CD4-positive, CD25-positive, alpha-beta regulatory T cell (primary cell): Measurements from ENCODE around the gene SORCS2. TPM values are rescaled to one million over a fixed set of nuclear protein-coding genes. Genes with fewer than 3 reads are reported as not detected.

Experiments
- ATAC-seq, 2 donors: fragments of 150-1000 bp; cut with Tn5 transposase; one replicate each; pipeline ENCODE4 v1.10.0; 2021; ENCODE audit warnings: low read depth in 2 of 2, moderate number of reproducible peaks in 2 of 2, moderate library complexity in 1 of 2
- DNase-seq, 3 donors: peaks; one replicate each; pipeline versions ENCODE4 v3.0.0 to v3.0.0-alpha.2; 2012 to 2022; ENCODE audit warnings: mixed read lengths in 1 of 3
- H3K27ac ChIP-seq: one replicate; pipeline ENCODE4 v1.7.0; 2013; ENCODE audit warnings: mild to moderate bottlenecking, low read length; ENCODE audit not compliant: insufficient read depth, poor library complexity, severe bottlenecking
- H3K27me3 ChIP-seq: one replicate; pipeline ENCODE4 v1.7.0; 2013; ENCODE audit warnings: low read length; ENCODE audit not compliant: control insufficient read depth, insufficient read depth
- H3K36me3 ChIP-seq: one replicate; pipeline ENCODE4 v1.7.0; 2013; ENCODE audit warnings: mild to moderate bottlenecking, low read length, moderate library complexity; ENCODE audit not compliant: control insufficient read depth, insufficient read depth
- H3K4me1 ChIP-seq: 2 replicates; pipeline ENCODE4 v1.7.0; 2013; ENCODE audit warnings: mild to moderate bottlenecking, low read length; ENCODE audit not compliant: insufficient read depth, control insufficient read depth, poor library complexity, severe bottlenecking
- H3K4me3 ChIP-seq: one replicate; pipeline ENCODE4 v1.7.0; 2013; ENCODE audit warnings: low read depth, mild to moderate bottlenecking, low read length, moderate library complexity
- H3K9me3 ChIP-seq, 2 experiments: 1 replicate in 1 of 2; 2 replicates in 1 of 2; pipeline ENCODE4 v1.7.0; 2013; ENCODE audit warnings: low read length in 2 of 2, mild to moderate bottlenecking in 1 of 2, moderate library complexity in 1 of 2; ENCODE audit not compliant: control insufficient read depth in 2 of 2
- H3K27ac Mint-ChIP-seq, 3 donors: one replicate each; pipeline ENCODE4 v1.8.0; 2020 to 2022; ENCODE audit warnings: mild to moderate bottlenecking in 3 of 3, mixed read lengths in 3 of 3, moderate library complexity in 2 of 3
- H3K27me3 Mint-ChIP-seq: one replicate; pipeline ENCODE4 v1.8.0; 2022; ENCODE audit warnings: mild to moderate bottlenecking, mixed read lengths
- H3K36me3 Mint-ChIP-seq: one replicate; pipeline ENCODE4 v1.8.0; 2020; ENCODE audit warnings: mixed read lengths
- H3K4me1 Mint-ChIP-seq, 4 donors: one replicate each; pipeline ENCODE4 v1.8.0; 2020 to 2022; ENCODE audit warnings: mixed read lengths in 4 of 4, mild to moderate bottlenecking in 1 of 4
- H3K4me3 Mint-ChIP-seq, 4 donors: one replicate each; pipeline ENCODE4 v1.8.0; 2020 to 2022; ENCODE audit warnings: mild to moderate bottlenecking in 4 of 4, mixed read lengths in 4 of 4, moderate library complexity in 3 of 4
- H3K9me3 Mint-ChIP-seq, 7 donors: one replicate each; pipeline ENCODE4 v1.8.0; 2020 to 2022; ENCODE audit warnings: mixed read lengths in 7 of 7, mild to moderate bottlenecking in 3 of 7, moderate library complexity in 2 of 7
- polyA plus RNA-seq, 4 donors: library from polyadenylated mRNA; unstranded; fragments of 300-500 nt; fragmentation: Illumina TruSeq; gene quantifications; one replicate each; pipeline ENCODE4 v1.2.3, GENCODE V29; 2021
- total RNA-seq: library from RNA; stranded (reverse); gene quantifications from one replicate; pipeline ENCODE4 v1.2.3, GENCODE V29; 2022

The SORCS2 gene
- total and polyA plus RNA-seq, 5 donors from 2014 or later = not detected

DNA sequence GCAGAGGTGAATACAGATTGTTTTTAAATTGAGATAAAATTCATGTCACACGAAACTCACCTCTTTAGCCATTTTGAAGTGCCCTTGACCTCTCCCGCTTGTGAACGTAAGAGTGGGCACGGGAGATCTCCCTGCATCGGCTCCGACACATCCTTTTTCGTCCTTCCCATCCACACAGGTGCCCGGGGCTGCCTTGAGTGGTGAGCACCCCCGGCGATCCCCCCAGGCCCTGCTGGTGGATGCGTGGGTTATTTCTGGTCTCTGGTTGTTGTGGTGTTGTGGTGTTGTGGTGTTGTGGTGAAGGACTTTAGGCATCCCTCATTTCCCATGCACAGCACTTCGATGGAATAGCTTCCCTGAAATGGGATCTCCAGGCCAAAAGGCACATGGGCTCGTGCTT is 196.3 kb downstream of the SORCS2 start:
- Mint-ChIP-seq H3K36me3 (no peaks in the 10 kb centered on the region), H3K27ac (no peak overlapping the region), H3K4me3 (no peak overlapping the region), H3K4me1 (no peaks in the 10 kb centered on the region), H3K27me3 (no peaks in the 10 kb centered on the region), H3K9me3 (peaks cover 0 to 4% (median 0%) of the 10 kb centered on the region in 7 donors)
- Histone ChIP-seq H3K9me3 (no peaks in the 10 kb centered on the region), H3K4me1 (no peaks in the 10 kb centered on the region), H3K36me3 (no peaks in the 10 kb centered on the region), H3K27ac (no peak overlapping the region), H3K27me3 (no peaks in the 10 kb centered on the region), H3K4me3 (no peak overlapping the region)
- DNase-seq = no peak
- ATAC-seq = no peak

DNA sequence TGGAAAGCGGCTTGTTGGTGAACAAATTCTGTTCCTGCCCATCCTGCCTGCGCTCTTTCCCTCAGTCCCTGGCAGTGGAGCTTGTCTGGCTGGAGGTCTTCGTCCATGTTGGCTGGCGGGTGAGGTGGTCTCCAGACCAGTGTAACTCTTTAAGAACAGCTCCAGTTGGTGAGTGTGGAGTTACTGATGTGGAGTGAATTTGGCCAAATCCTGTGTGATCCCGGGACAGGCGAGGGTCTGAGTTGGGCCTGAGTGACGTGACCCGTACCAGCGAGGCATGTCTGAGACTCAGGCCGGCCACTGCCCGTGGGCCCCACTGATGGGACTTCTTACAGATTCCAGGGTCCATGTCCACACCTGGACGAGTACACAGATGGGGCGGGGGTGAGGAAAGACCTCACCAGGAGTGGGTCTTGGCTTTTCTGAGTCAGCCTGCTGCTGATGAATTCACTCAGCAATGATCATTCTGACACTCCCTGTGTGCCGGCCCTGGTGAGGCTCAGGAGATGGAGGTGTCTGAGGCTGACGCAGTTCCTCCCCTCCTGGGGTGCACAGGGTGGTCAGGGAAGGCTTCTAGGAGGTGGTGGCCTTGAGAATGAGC is 196.9 kb downstream of the SORCS2 start:
- no peak for ATAC-seq
- Histone ChIP-seq H3K36me3 (no peaks in the 10 kb centered on the region), H3K27me3 (no peaks in the 10 kb centered on the region), H3K4me3 (no peak overlapping the region), H3K4me1 (no peaks in the 10 kb centered on the region), H3K27ac (no peak overlapping the region), H3K9me3 (no peaks in the 10 kb centered on the region)
- DNase-seq = no peak
- Mint-ChIP-seq H3K27me3 (no peaks in the 10 kb centered on the region), H3K27ac (no peak overlapping the region), H3K36me3 (no peaks in the 10 kb centered on the region), H3K4me1 (no peaks in the 10 kb centered on the region), H3K4me3 (no peak overlapping the region), H3K9me3 (peaks cover 0 to 4% (median 0%) of the 10 kb centered on the region in 7 donors)

DNA sequence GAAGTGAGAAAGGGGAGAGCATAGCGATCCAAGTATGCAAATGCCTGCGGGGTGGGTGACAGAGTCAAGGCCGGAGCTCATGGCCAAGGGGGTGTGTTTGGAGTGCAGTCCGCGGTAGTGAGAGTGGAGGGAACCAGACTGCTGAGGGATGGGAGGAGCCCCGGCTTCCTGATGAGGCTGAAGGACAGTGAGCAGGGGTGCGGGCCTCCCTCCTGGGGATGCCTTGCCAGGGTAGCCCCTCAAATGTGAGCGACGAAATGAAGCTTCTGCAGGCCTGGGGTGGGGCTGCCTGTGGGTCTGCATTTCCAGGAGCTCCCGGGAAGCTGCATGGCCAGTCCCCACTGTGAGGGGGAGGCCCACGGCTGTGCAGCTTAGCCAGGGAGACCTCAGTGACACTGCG is 197.4 kb downstream of the SORCS2 start:
- no peaks in the 10 kb centered on the region for H3K4me1 ChIP-seq
- no peak overlapping the region for H3K4me3 ChIP-seq
- Mint-ChIP-seq H3K4me1 (no peaks in the 10 kb centered on the region), H3K4me3 (no peak overlapping the region), H3K27ac (no peak overlapping the region), H3K27me3 (no peaks in the 10 kb centered on the region), H3K36me3 (no peaks in the 10 kb centered on the region), H3K9me3 (peaks cover 0 to 4% (median 0%) of the 10 kb centered on the region in 7 donors)
- DNase-seq = no peak
- H3K27ac ChIP-seq = no peak overlapping the region
- H3K9me3 ChIP-seq = no peaks in the 10 kb centered on the region
- ATAC-seq = no peak
- no peaks in the 10 kb centered on the region for H3K36me3 ChIP-seq
- H3K27me3 ChIP-seq = no peaks in the 10 kb centered on the region

DNA sequence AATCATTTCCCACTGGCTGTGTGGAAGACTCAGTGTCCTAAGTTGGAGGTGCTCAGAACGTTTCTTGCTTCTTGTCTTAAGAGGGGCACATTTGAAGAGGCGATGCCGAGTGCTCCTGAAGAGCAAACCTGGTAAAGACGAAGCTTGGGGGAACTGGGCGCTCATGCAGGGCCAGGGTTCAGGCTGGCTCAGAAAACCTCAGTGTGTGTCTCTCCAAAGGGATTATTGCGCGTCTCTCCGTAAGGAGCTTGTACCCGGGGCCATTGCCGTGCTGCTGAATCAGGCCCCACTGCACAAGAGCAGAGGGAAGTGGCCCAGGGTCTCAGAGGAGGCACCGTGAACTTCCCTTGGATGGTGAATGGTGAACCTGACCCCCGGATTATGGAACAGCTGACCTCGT is 198.0 kb downstream of the SORCS2 start:
- DNase-seq = no peak
- H3K36me3 Mint-ChIP-seq = no peaks in the 10 kb centered on the region
- no peaks in the 10 kb centered on the region for H3K27me3 ChIP-seq
- peak overlapping the region in 1 of 3 donors; percentile 31 for H3K27ac Mint-ChIP-seq
- no peak for ATAC-seq
- no peaks in the 10 kb centered on the region for H3K4me1 Mint-ChIP-seq
- H3K9me3 Mint-ChIP-seq = peaks cover 0 to 4% (median 0%) of the 10 kb centered on the region in 7 donors
- H3K4me1 ChIP-seq = no peaks in the 10 kb centered on the region
- no peak overlapping the region for H3K4me3 Mint-ChIP-seq
- no peaks in the 10 kb centered on the region for H3K36me3 ChIP-seq
- no peaks in the 10 kb centered on the region for H3K27me3 Mint-ChIP-seq
- H3K27ac ChIP-seq = no peak overlapping the region
- H3K9me3 ChIP-seq = no peaks in the 10 kb centered on the region
- no peak overlapping the region for H3K4me3 ChIP-seq

DNA sequence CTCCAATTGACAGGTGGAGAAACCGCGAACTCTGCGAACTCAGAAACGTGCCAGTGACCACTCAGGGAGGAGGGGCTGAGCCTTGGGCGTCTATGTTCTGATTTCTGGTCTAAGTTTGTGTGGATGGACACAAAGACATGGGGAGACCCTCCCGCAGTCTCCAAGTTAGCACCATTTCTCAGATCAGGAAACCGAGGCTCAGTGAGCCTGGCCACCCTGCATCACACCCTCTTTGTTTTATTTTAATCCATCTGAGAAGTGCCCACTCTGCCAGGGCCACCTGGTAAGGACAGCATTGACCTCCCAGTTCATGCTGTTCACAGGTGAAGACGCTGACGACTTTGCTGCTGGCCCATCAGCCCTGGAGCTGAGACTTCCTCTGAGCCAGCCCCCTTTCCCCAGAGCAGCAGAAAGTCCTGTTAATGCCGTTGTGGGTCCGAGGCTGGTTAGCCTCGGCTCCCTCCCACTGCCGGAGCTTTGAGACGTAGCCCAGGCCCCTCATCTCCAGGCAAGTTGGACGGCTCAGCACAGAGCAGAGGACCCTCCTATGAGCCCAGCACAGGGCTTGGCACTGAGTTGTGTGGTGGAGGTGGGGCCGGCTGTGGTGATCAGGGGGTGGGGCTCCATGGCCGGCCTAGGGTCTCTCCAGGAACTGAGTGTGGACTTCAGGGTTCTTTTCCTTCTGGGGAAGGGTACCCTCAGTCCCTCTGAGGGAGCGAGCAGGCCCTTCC is 198.7 kb downstream of the SORCS2 start:
- H3K4me3 Mint-ChIP-seq = no peak overlapping the region
- Histone ChIP-seq H3K36me3 (no peaks in the 10 kb centered on the region), H3K27ac (no peak overlapping the region), H3K4me1 (no peaks in the 10 kb centered on the region), H3K4me3 (no peak overlapping the region), H3K9me3 (no peaks in the 10 kb centered on the region), H3K27me3 (no peaks in the 10 kb centered on the region)
- no peaks in the 10 kb centered on the region for H3K27me3 Mint-ChIP-seq
- ATAC-seq (no peak), DNase-seq (no peak)
- no peak overlapping the region for H3K27ac Mint-ChIP-seq
- H3K36me3 Mint-ChIP-seq = no peaks in the 10 kb centered on the region
- H3K9me3 Mint-ChIP-seq = peaks cover 0 to 4% (median 0%) of the 10 kb centered on the region in 7 donors
- no peaks in the 10 kb centered on the region for H3K4me1 Mint-ChIP-seq

DNA sequence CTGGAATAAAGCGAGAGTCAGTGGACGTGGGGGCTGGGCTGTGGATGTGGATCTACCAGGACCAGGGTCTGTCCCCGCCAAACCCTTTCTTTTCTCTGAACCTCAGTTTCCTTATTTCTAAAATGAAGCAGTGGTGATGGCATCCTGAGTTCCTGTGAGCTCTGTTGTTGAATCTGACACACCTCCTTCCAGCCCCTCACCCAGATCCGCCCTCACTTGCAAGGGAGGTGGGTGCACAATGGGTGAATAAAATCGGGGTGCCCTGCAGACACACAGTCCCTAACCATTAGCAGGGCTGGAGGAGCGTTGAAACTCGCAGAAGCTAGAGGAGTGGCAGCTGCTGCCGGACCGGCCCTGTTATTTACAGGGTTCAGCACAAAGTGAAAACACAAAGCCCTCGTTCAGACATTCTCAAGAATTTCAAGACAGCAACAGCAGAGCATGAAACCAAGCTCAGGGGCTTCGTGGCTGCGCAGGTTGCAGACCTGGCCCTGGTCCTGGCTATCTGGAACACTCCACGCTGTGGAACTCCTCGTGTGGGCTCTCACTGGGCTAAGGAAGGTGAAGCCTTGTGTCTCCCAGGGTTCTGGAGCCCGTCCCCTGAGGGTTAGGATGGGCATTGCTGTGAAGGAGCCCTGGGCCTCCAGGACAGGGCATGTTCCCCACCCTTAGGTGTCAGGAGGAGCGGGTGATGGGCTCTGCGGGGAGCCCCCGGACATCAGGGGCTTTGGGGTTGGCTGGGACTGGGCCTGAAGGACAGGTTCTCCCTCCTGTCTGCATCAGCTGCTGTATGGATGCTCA is 199.5 kb downstream of the SORCS2 start:
- no peak overlapping the region for H3K27ac Mint-ChIP-seq
- H3K27me3 Mint-ChIP-seq = peaks cover 2% of the 10 kb centered on the region
- ATAC-seq (no peak), DNase-seq (no peak)
- H3K4me1 Mint-ChIP-seq = no peaks in the 10 kb centered on the region
- Histone ChIP-seq H3K4me1 (no peaks in the 10 kb centered on the region), H3K27ac (no peak overlapping the region), H3K9me3 (no peaks in the 10 kb centered on the region), H3K4me3 (no peak overlapping the region), H3K36me3 (no peaks in the 10 kb centered on the region), H3K27me3 (no peaks in the 10 kb centered on the region)
- no peaks in the 10 kb centered on the region for H3K36me3 Mint-ChIP-seq
- peaks cover 0 to 4% (median 0%) of the 10 kb centered on the region in 7 donors for H3K9me3 Mint-ChIP-seq
- H3K4me3 Mint-ChIP-seq = no peak overlapping the region

DNA sequence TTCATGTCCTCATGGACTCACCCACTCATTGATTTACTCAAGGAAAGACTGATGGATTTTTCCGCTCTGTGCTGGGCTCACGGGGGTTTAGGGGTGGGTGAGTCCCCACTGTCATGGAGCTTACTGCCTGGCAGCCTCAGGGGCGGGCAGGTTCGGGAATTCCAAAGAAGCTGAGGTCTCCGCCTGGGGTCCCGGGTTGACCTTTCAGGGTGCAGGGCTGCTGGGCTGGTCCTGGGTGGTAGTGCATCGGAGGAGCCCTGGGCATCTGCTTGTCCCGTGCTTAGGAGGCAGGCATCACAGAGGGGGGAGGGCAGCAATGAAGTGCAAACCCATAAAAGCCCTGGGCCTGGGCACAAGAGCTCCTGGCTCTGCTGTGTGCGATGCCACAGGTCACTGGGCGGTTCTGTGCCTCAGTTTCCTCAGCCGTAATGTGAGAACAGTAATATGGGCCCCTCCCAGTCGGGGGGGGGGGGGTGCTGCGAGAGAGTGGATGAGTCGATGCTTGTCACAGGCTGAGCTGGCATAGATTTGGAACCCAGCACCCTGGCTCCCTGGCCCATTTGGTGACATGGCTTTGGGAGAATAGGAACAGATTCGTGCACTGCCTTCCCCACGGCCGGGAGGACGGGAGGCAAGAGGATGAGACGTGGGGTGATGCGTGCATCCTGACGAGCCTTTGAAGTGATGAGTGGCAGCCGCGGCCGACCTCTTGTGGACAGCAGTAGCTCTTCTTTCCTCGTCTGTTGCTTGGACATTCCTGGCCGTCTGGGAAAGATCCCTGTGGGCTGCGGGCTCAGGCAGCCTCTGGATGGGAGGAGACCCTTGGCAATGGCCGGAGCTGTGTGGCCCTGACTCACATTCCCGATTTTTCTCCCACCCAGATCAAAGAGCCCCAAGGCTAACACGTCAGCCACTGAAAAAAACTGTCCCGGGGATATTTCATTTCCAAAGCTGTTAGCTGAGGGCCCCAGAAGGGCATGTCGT is 200.4 kb downstream of the SORCS2 start:
- Histone ChIP-seq H3K27ac (no peak overlapping the region), H3K36me3 (no peaks in the 10 kb centered on the region), H3K27me3 (no peaks in the 10 kb centered on the region), H3K4me1 (no peaks in the 10 kb centered on the region), H3K9me3 (no peaks in the 10 kb centered on the region), H3K4me3 (no peak overlapping the region)
- peaks cover 0 to 2% (median 0%) of the 10 kb centered on the region in 7 donors for H3K9me3 Mint-ChIP-seq
- H3K4me3 Mint-ChIP-seq = no peak overlapping the region
- peaks cover 4% of the 10 kb centered on the region for H3K27me3 Mint-ChIP-seq
- peak overlapping the region in 1 of 3 donors; percentile 56 for H3K27ac Mint-ChIP-seq
- ATAC-seq (no peak), DNase-seq (no peak)
- H3K36me3 Mint-ChIP-seq = no peaks in the 10 kb centered on the region
- H3K4me1 Mint-ChIP-seq = no peaks in the 10 kb centered on the region
